ENCODE measurements around the gene DLGAP1.
"Not testable (repeated sequence)": the region's sequence is repeated elsewhere in the genome, so short reads cannot be mapped to it uniquely, and the experiment has no call there.

Gene DLGAP1

GRCh38 chr18:4455113-4455811, at the start of gene DLGAP1:
Gene DLGAP1, minus strand, starts transcription at chr18:4455307.
- DNase-seq = peak in 49 of 58 donors; percentile 12 to 81 (median 49)

GRCh38 chr18:4494703-4495284, 39.7 kb upstream of the DLGAP1 start:
- not testable (repeated sequence) for DNase-seq

- no peak for DNase-seq
Observed at GRCh38 chr18:4468511-4468910, 13.4 kb upstream of the DLGAP1 start.

GRCh38 chr18:4454537-4455112, 482 bp downstream of the DLGAP1 start:
- DNase-seq = peak in 4 of 58 donors; percentile 5 to 58 (median 25)

- DNase-seq = peak in 16 of 58 donors; percentile 1 to 58 (median 18)
Observed at GRCh38 chr18:4453874-4454536, 1.1 kb downstream of the DLGAP1 start.

- DNase-seq = no peak
Observed at GRCh38 chr18:4453567-4453873, 1.6 kb downstream of the DLGAP1 start.

GRCh38 chr18:4450065-4450658, 4.9 kb downstream of the DLGAP1 start:
- peak in 15 of 58 donors; percentile 1 to 43 (median 10) for DNase-seq

GRCh38 chr18:4445902-4446301, 9.2 kb downstream of the DLGAP1 start:
- DNase-seq = no peak

GRCh38 chr18:4444306-4444705, 10.8 kb downstream of the DLGAP1 start:
- no peak for DNase-seq

- DNase-seq = no peak
Observed at GRCh38 chr18:4441098-4441497, 14.0 kb downstream of the DLGAP1 start.

- DNase-seq = no peak
Observed at GRCh38 chr18:4438938-4439337, 16.2 kb downstream of the DLGAP1 start.

GRCh38 chr18:4433717-4434116, 21.4 kb downstream of the DLGAP1 start:
- no peak for DNase-seq

- no peak for DNase-seq
Observed at GRCh38 chr18:4430836-4431235, 24.3 kb downstream of the DLGAP1 start.

- no peak for DNase-seq
Observed at GRCh38 chr18:4417714-4418113, 37.4 kb downstream of the DLGAP1 start.

GRCh38 chr18:4416976-4417375, 38.1 kb downstream of the DLGAP1 start:
- DNase-seq = no peak

- no peak for DNase-seq
Observed at GRCh38 chr18:4412286-4412685, 42.8 kb downstream of the DLGAP1 start.

GRCh38 chr18:4406856-4407255, 48.3 kb downstream of the DLGAP1 start:
- DNase-seq = no peak

- DNase-seq = no peak
Observed at GRCh38 chr18:4405965-4406364, 49.1 kb downstream of the DLGAP1 start.

- DNase-seq = no peak
Observed at GRCh38 chr18:4403836-4404235, 51.3 kb downstream of the DLGAP1 start.

- no peak for DNase-seq
Observed at GRCh38 chr18:4400911-4401310, 54.2 kb downstream of the DLGAP1 start.

GRCh38 chr18:4399929-4400328, 55.2 kb downstream of the DLGAP1 start:
- DNase-seq = no peak

GRCh38 chr18:4394700-4395099, 60.4 kb downstream of the DLGAP1 start:
- DNase-seq = no peak

All from anterior cingulate cortex (tissue), 58 donors.